Stimulated activated CD4-positive, alpha-beta T cell treated with anti-CD3 and anti-CD28 coated beads, Interleukin-4, amount 100 ng/mL, for 4 hours (primary cell): Measurements from ENCODE around the gene BLOC1S4.
"Not testable (repeated sequence)": the region's sequence is repeated elsewhere in the genome, so short reads cannot be mapped to it uniquely, and the experiment has no call there.

Experiments used
- DNase-seq, 2 experiments: peaks; one replicate each; pipeline ENCODE4 v3.0.0-alpha.2; 2020

Gene BLOC1S4

DNA sequence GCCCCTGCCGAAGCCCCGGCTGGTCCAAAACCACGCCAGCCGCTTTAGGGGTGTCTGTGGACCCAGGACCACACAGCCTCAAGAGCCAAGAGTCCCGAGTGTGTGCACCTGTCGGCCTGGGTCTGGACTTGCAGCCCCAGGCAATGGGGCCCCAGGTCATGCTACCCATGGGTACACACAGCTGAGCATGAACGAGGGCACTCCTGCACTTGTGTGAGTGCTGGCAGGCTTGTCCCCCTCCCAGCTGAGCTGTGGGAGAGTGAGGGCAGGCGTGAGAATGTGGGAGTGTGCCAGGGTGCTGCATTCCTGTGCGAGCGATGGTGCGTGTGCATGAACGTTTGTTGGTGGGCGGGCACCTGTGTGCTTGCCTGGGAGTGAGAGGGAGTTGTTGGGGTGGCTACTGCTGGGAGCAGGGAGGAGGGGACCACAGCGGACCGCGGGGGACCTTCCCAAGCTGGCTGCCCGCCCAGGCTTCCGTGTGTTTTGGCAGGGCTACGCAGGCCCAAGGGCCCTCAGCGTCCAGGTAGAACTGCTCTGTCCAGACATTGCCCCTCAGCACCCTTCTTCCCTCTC is 30.8 kb downstream of the BLOC1S4 start:
- DNase-seq, result no peak

- DNase-seq, result no peak
These were observed 31.5 kb downstream of the BLOC1S4 start for GRCh38 chr4:6747294-6748051.

- no peak for DNase-seq
These were observed 32.3 kb downstream of the BLOC1S4 start for GRCh38 chr4:6748286-6748685.

GRCh38 chr4:6749340-6750171 is 33.6 kb downstream of the BLOC1S4 start:
- no peak for DNase-seq

DNA sequence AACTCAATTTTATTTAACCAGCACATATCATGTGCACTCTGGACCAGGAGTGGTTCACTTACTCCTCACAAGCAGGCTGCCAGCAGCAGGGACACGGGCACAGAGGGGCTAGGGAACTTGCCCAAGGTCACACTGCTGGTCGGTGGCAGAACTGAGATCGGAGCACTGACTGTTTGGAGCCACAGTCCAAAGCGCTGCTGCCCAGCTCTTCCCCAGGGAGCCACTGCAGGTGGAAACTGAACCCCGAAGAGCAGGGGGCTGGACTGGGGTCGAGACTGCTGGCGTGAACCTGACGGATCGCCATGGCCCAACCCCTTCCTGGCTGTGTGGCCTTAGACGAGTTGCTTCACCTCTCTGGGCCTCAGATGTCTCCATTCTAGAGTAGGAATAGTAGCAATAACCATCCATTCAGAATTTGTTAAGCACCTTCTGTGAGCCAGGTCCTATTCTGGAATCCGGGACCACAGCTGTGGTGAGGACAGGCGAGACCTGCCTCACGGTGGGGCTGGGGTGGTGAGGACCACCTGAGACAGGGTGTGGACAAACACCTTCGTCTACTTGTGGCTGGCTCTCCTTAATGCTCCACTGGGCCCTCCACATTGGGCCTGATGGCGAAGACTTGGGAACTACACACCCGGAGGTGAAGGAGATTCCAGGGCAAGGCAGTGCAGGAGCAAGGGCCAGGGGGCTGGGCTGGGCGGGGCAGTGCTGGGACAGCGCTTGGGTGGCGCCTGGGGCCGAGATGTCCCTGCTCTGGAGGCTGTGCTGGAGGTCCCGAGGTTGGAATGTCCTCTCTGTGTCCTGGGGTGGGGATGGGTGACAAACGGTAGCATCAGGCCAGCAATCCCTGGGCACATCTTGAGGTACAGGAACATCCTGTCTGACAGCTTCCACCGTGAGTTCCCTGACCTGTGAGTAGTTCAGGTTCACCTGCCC is 34.6 kb downstream of the BLOC1S4 start:
- DNase-seq, result no peak

- DNase-seq, result no peak
These were observed 35.9 kb downstream of the BLOC1S4 start for GRCh38 chr4:6751611-6752485.

DNA sequence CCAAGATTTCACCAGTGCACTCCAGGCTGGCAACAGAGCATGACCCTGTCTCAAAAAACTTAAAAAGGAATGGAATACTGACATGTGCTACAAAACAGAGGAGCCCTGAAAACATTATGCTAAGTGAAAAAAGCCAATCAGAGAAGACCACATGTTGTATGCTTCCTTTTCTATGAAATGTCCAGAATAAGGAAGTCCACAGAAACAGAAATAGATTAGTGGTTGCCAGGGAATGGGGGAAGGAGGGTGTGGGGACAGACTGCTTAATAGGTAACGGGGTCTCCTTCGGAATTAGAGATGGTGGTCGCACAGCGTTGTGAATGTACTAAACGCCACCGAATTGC is 36.5 kb downstream of the BLOC1S4 start:
- DNase-seq, result no peak

GRCh38 chr4:6753103-6753560 is 37.2 kb downstream of the BLOC1S4 start:
- no peak for DNase-seq

DNA sequence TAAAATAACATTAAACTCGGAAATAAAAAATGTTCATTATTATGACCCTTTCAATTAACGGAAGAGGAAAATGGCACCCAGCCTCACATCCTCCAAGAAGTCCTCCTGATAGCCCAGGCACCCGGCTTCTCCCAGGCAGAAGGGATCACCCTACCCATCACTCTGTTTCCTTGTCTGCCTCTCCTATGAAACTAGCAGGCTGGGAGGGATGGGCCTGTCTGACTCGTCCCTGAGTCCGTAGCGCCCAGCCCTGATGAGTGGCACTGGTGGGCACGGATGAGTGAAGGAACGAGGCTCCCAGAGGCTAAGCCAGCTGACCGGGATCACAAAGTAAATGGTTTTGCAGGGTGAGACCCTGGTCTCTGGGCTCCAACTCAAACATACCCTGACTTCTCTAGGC is 37.9 kb downstream of the BLOC1S4 start:
- DNase-seq, result no peak

DNA sequence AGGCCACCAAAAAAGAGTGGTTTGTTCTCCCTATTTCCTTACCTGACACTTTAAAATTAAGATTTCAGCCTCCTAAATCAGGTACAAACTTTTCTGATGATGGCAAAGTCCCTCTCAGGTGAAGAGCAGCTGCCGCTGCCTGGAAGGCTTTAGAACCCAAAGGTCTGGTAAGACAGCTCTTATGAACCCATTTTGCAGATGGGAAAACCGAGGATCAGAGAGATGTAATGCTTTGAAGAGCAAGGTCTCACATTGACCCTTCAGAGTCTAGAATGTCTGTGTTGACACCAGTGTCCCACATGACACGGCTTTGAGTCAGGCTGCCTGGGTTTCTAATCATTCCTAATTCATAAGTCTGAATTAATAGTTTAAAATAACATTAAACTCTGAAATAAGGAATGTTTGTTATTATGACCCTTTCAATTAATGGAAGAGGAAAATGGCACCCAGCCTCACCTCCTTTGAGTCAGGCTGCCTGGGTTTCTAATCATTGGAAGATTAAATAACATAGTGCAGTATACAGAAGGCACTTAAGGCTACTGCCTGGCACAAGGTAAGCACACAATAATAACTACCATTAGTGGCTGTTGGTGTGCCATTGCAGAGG is 38.6 kb downstream of the BLOC1S4 start:
- no peak for DNase-seq

- DNase-seq, result no peak
These were observed 39.2 kb downstream of the BLOC1S4 start for GRCh38 chr4:6755088-6755753.

DNA sequence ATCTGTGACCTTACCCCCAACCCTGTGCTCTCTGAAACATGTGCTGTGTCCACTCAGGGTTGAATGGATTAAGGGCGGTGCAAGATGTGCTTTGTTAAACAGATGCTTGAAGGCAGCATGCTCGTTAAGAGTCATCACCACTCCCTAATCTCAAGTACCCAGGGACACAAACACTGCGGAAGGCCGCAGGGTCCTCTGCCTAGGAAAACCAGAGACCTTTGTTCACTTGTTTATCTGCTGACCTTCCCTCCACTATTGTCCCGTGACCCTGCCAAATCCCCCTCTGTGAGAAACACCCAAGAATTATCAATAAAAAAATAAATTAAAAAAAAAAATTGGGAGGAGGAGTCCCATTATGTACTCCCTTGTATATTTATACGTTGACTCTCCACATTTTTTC is 40.4 kb downstream of the BLOC1S4 start:
- DNase-seq, result not testable (repeated sequence)

- DNase-seq, result no peak
These were observed 42.8 kb downstream of the BLOC1S4 start for GRCh38 chr4:6758728-6759127.

DNA sequence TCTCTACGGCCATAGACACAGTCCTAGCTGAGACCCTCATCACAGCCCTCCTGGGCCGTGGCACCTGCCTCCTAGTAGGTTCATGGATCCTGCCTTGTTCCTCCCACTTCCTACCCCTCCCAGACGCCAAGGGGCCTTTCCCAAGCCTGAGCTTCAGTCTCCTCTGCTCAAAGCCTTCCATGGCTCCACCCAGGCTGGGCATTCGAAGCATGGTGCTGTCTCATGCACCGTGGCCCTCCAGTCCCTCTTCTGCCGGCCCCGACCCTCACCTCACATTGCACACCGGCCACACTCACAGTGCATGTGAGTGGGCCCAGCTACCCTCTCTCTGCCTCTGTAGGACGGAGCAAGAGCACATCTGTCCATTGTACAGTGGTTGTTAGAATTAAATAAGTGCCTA is 44.9 kb downstream of the BLOC1S4 start:
- DNase-seq, result no peak

DNA sequence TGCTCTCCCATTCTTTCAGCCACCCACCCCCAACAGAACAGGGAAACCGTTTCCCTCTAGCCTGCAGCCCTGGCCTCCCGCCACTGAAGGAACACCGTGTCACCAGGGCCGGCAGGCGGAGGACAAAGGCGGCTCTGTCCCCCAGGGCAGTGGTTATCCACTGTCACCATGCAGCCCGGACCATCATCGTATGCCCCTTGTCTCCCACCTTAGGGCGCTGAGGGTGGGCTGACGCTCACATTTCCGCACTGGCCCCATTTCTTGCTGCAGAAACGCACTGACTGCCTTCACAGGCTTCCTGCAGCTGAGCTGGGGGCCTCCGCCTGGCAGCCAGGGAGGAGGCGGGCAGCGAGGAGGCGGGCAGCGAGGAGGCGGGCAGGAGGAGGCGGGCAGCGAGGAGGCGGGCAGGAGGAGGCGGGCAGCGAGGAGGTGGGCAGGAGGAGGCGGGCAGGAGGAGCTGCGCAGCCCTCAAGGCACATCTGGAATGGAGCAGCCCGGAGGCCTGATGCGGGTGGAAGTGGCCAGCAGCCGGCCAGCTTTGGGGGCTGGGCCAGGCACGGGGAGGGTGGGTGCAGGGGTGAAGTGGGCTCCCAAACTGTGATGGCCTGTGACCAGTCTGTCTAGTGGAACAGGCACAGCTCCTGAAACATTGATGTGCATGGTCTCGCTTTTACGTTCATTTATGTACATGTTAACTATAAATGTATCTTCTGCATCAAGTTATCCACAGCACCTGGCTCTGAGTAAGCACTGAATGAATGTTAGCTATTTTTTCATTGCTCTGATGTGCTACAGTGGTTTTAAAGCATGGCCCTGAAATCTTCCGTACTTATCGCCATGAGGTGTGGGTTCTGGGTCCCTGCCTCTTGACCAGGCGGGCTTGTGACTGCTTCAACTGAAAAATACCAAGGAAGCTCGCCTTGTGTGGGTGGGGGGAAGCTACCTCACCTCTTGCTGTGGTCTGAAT is 46.0 kb downstream of the BLOC1S4 start:
- peak in 1 of 2 experiments; percentile 31 for DNase-seq

- no peak for DNase-seq
These were observed 47.4 kb downstream of the BLOC1S4 start for GRCh38 chr4:6763330-6763851.

GRCh38 chr4:6764976-6765620 is 49.1 kb downstream of the BLOC1S4 start:
- no peak for DNase-seq

DNA sequence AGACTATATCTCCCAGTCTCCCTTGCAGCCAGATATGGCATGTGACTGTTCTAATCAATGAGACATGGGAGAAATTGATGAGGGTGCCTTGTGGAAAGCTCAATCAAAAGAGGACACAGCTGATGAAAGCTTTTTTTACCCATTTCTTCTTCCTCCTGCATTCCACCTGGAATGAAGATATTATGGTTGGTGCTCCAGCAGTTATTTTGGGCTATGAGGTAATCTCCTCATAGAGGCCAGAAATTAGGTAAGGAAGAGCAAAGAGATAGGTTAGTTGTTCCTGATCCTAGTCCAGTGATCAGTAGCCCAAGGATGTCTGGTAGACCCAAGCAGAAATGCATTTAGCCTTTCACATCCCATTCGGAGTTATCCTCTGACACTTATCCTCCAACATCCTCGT is 49.7 kb downstream of the BLOC1S4 start:
- no peak for DNase-seq
